ENCODE measurements around the gene ADORA2B. TPM values are rescaled to one million over a fixed set of nuclear protein-coding genes. Genes with fewer than 3 reads are reported as not detected.

Gene ADORA2B
- polyA plus RNA-seq, 1 of the 3 experiments (the other 2 are of a cell fraction): 12.6 TPM

GRCh38 chr17:15954222-15954621 is 9.3 kb downstream of the ADORA2B start:
- no peaks in the 10 kb centered on the region for H3K36me3 ChIP-seq (replicated peaks in 1 of 2; ENCODE audit: control insufficient read depth in 1 of 2, insufficient read depth in 2 of 2, low read length in 1 of 2)
- H3K27ac ChIP-seq (ENCODE audit: low read depth in 2 of 2, low read length in 1 of 2): peak overlapping the region in 1 of 2 experiments; percentile 59; a peak in 2 of 4 replicates
- H3K79me2 ChIP-seq (ENCODE audit: insufficient read depth): no peaks in the 10 kb centered on the region
- ChIA-PET POLR2A (no interaction called here), CTCF (no interaction called here)
- H3K4me1 ChIP-seq (ENCODE audit: control insufficient read depth in 1 of 2, insufficient read depth in 2 of 2, low read depth in 1 of 2, low read length in 1 of 2): peaks cover 0 to 18% of the 10 kb centered on the region in 2 experiments; a peak in 1 of 4 replicates
- H3K27me3 ChIP-seq (ENCODE audit: insufficient read depth): no peaks in the 10 kb centered on the region
- WGBS (ENCODE audit: low lambda C conversion rate): 20% methylated on average over 5 of the region's 5 CpGs
- peaks cover 25% of the 10 kb centered on the region for H3F3A ChIP-seq (replicated peaks; ENCODE audit: insufficient read depth)
- H2AFZ ChIP-seq (ENCODE audit: low read depth): no peak overlapping the region
- H3K9me2 ChIP-seq: no peaks in the 10 kb centered on the region
- H3K4me3 ChIP-seq (ENCODE audit: low read depth in 2 of 2, low read length in 1 of 2): no peak overlapping the region
- H3K9me3 ChIP-seq: no peaks in the 10 kb centered on the region
- peak overlapping the region; percentile 55; the same call in 1 of the 2 replicates for H3K4me2 ChIP-seq
- DNase-seq: no peak
- no peaks in the 10 kb centered on the region for H4K20me1 ChIP-seq (ENCODE audit: insufficient read depth)
- no peak overlapping the region for H3K9ac ChIP-seq
- peak; percentile 64; the same call in 1 of the 2 replicates for TF ChIP-seq SIN3A (IDR thresholded peaks at IDR 0.05; ENCODE audit: borderline replicate concordance, low read depth, low read length)
- TF ChIP-seq RXRA (IDR thresholded peaks at IDR 0.05; ENCODE audit: borderline replicate concordance, low read depth): peak; percentile 52; the same call in 1 of the 2 replicates
- 0 out of 2 replicates have a peak, but pooled peaks have one; percentile 16 for TF ChIP-seq REST (IDR thresholded peaks at IDR 0.05; ENCODE audit: low read depth, low read length)
- peak; percentile 87 for TF ChIP-seq TCF12 (IDR thresholded peaks at IDR 0.05)
- peak; percentile 82 for TF ChIP-seq MEF2A (IDR thresholded peaks at IDR 0.05; ENCODE audit: borderline replicate concordance, low read depth)
- TF ChIP-seq YY1 (IDR thresholded peaks at IDR 0.05; ENCODE audit: low read depth): no peak
- TF ChIP-seq RAD21 (IDR thresholded peaks at IDR 0.05; ENCODE audit: low read length): no peak
- TF ChIP-seq TAF1 (IDR thresholded peaks at IDR 0.05; ENCODE audit: borderline replicate concordance, low read depth, low read length): no peak
- no peak for TF ChIP-seq NRF1 (IDR thresholded peaks at IDR 0.05; ENCODE audit: low read depth, low read length)
- peak; percentile 93 for TF ChIP-seq NFIC (IDR thresholded peaks at IDR 0.05; ENCODE audit: borderline replicate concordance)
- TF ChIP-seq IRF3 (IDR thresholded peaks at IDR 0.05; ENCODE audit: low read depth, low read length): no peak
- peak; percentile 90 for TF ChIP-seq MAX (IDR thresholded peaks at IDR 0.05; ENCODE audit: low read depth)
- TF ChIP-seq ELF1 (IDR thresholded peaks at IDR 0.05): peak; percentile 36; the same call in 1 of the 2 replicates
- no peak for TF ChIP-seq USF2 (IDR thresholded peaks at IDR 0.05; ENCODE audit: borderline replicate concordance, low read depth, low read length)
- TF ChIP-seq RCOR1 (IDR thresholded peaks at IDR 0.05; ENCODE audit: low read length): no peak
- no peak for TF ChIP-seq FOXM1 (IDR thresholded peaks at IDR 0.05; ENCODE audit: low read depth)
- TF ChIP-seq GATA2 (CRISPR knock-in tag; IDR thresholded peaks at IDR 0.05): no peak
- no peak for TF ChIP-seq EZH2phosphoT487 (IDR thresholded peaks at IDR 0.05; ENCODE audit: borderline replicate concordance, low read depth)
- TF ChIP-seq EP300 (IDR thresholded peaks at IDR 0.05; ENCODE audit: borderline replicate concordance in 1 of 2, low read depth in 1 of 2, low read length in 1 of 2): peak in 1 of 2 experiments; percentile 86; a peak in 2 of 4 replicates
- TF ChIP-seq, protein P1, sequence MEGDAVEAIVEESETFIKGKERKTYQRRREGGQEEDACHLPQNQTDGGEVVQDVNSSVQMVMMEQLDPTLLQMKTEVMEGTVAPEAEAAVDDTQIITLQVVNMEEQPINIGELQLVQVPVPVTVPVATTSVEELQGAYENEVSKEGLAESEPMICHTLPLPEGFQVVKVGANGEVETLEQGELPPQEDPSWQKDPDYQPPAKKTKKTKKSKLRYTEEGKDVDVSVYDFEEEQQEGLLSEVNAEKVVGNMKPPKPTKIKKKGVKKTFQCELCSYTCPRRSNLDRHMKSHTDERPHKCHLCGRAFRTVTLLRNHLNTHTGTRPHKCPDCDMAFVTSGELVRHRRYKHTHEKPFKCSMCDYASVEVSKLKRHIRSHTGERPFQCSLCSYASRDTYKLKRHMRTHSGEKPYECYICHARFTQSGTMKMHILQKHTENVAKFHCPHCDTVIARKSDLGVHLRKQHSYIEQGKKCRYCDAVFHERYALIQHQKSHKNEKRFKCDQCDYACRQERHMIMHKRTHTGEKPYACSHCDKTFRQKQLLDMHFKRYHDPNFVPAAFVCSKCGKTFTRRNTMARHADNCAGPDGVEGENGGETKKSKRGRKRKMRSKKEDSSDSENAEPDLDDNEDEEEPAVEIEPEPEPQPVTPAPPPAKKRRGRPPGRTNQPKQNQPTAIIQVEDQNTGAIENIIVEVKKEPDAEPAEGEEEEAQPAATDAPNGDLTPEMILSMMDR (IDR thresholded peaks at IDR 0.05): peak; percentile 25
- TF ChIP-seq, protein P2, sequence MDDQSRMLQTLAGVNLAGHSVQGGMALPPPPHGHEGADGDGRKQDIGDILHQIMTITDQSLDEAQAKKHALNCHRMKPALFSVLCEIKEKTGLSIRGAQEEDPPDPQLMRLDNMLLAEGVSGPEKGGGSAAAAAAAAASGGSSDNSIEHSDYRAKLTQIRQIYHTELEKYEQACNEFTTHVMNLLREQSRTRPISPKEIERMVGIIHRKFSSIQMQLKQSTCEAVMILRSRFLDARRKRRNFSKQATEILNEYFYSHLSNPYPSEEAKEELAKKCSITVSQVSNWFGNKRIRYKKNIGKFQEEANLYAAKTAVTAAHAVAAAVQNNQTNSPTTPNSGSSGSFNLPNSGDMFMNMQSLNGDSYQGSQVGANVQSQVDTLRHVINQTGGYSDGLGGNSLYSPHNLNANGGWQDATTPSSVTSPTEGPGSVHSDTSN (IDR thresholded peaks at IDR 0.05): 0 out of 2 replicates have a peak, but pooled peaks have one; percentile 45
- peak; percentile 74 for TF ChIP-seq JUND (IDR thresholded peaks at IDR 0.05)
- peak; percentile 78 for TF ChIP-seq TEAD4 (IDR thresholded peaks at IDR 0.05; ENCODE audit: borderline replicate concordance, insufficient read depth)
- TF ChIP-seq FOSL2 (IDR thresholded peaks at IDR 0.05; ENCODE audit: borderline replicate concordance, low read depth): peak; percentile 72
- TF ChIP-seq MXI1 (IDR thresholded peaks at IDR 0.05; ENCODE audit: low read depth, low read length): no peak
- TF ChIP-seq FOXJ3 (CRISPR knock-in tag; IDR thresholded peaks at IDR 0.05): no peak
- no peak for TF ChIP-seq RFX5 (IDR thresholded peaks at IDR 0.05; ENCODE audit: low read length)
